MCF 10A (cell line): Measurements from ENCODE around the gene DAGLA. TPM values are rescaled to one million over a fixed set of nuclear protein-coding genes. Genes with fewer than 3 reads are reported as not detected.

Source experiments
- BruUV-seq: library from RNA; stranded (reverse); fragments of 400-500 nt; replicated peaks from 2 replicates; lab custom pipeline; 2021; lab: Mats Ljungman, UMichigan
- CTCF ChIA-PET: fragments of 300-600 bp; sonication (Branson Sonifier 250); formaldehyde crosslinking; extraction: SDS; loops from one replicate; lab custom pipeline; 2021; ENCODE audit warnings: antibody characterized with exemption, inconsistent platforms; lab: Yijun Ruan, JAX
- POLR2A ChIA-PET: fragments of 300-600, 350-650 bp; sonication (Branson Sonifier 250); formaldehyde crosslinking; extraction: SDS; loops from one replicate; lab custom pipeline; 2020; ENCODE audit warnings: antibody characterized with exemption, inconsistent platforms; lab: Yijun Ruan, JAX
- DNase-seq: peaks from one replicate; pipeline ENCODE4 v3.0.0-alpha.2; 2018; ENCODE audit not compliant: unreplicated experiment
- H3K27ac Mint-ChIP-seq: one replicate; pipeline ENCODE4 v1.8.0; 2022; ENCODE audit warnings: mild to moderate bottlenecking, low read depth, mixed read lengths; ENCODE audit not compliant: unreplicated experiment
- H3K27me3 Mint-ChIP-seq: one replicate; pipeline ENCODE4 v1.8.0; 2022; ENCODE audit warnings: mixed read lengths; ENCODE audit not compliant: insufficient read depth, unreplicated experiment
- H3K36me3 Mint-ChIP-seq: one replicate; pipeline ENCODE4 v1.8.0; 2022; ENCODE audit warnings: mild to moderate bottlenecking, moderate library complexity, mixed read lengths; ENCODE audit not compliant: insufficient read depth, unreplicated experiment
- H3K4me1 Mint-ChIP-seq: one replicate; pipeline ENCODE4 v1.8.0; 2022; ENCODE audit warnings: mixed read lengths; ENCODE audit not compliant: insufficient read depth, unreplicated experiment
- H3K4me3 Mint-ChIP-seq: one replicate; pipeline ENCODE4 v1.8.0; 2022; ENCODE audit warnings: mild to moderate bottlenecking, moderate library complexity, mixed read lengths; ENCODE audit not compliant: unreplicated experiment
- H3K9me3 Mint-ChIP-seq: one replicate; pipeline ENCODE4 v1.8.0; 2022; ENCODE audit warnings: mixed read lengths; ENCODE audit not compliant: unreplicated experiment
- CTCF ChIP-seq: fragments of 200-600 bp; IDR thresholded peaks from one replicate; pipeline ENCODE4 v1.8.0; 2022; ENCODE audit warnings: antibody characterized with exemption, mild to moderate bottlenecking; ENCODE audit not compliant: unreplicated experiment
- intact Hi-C: fragments of 100-400 bp; cut with micrococcal nuclease; formaldehyde crosslinking; loops from 2 replicates; pipeline ENCODE4 v1.14.1; 2022
- total RNA-seq: library from RNA; stranded (reverse); gene quantifications from 2 replicates; pipeline ENCODE4 v1.2.3, GENCODE V29; 2022

The DAGLA gene
- total RNA-seq, 1 experiment from 2014 or later, result 1.5 TPM

GRCh38 chr11:61756452-61757212, 76.4 kb downstream of the DAGLA start:
- Mint-ChIP-seq H3K27ac (no peak overlapping the region), H3K4me3 (no peak overlapping the region), H3K4me1 (peaks cover 12% of the 10 kb centered on the region), H3K27me3 (peaks cover 21% of the 10 kb centered on the region), H3K36me3 (no peaks in the 10 kb centered on the region), H3K9me3 (no peaks in the 10 kb centered on the region)
- intact Hi-C loops, result no loop called here
- TF ChIP-seq CTCF, result no peak
- ChIA-PET CTCF (interaction anchor here (0.9 to 1.9 kb wide), 3 partner anchors 9 to 24 kb away, joined by 4 to 7 read pairs (median 5); no protein-coding TSS in a partner anchor), POLR2A (no interaction called here)
- DNase-seq, result no peak
- no TSS peak for BruUV-seq

- Mint-ChIP-seq H3K4me3 (no peak overlapping the region), H3K36me3 (no peaks in the 10 kb centered on the region), H3K4me1 (peaks cover 17% of the 10 kb centered on the region), H3K27ac (no peak overlapping the region), H3K27me3 (peaks cover 28% of the 10 kb centered on the region), H3K9me3 (no peaks in the 10 kb centered on the region)
- ChIA-PET CTCF (interaction anchor here (1.6 to 1.9 kb wide), 2 partner anchors 10 to 24 kb away, joined by 4 to 7 read pairs; no protein-coding TSS in a partner anchor), POLR2A (no interaction called here)
- no TSS peak for BruUV-seq
- no peak for DNase-seq
- TF ChIP-seq CTCF, result no peak
- intact Hi-C loops, result no loop called here
Observed at GRCh38 chr11:61757213-61757862, 77.1 kb downstream of the DAGLA start.

DNA sequence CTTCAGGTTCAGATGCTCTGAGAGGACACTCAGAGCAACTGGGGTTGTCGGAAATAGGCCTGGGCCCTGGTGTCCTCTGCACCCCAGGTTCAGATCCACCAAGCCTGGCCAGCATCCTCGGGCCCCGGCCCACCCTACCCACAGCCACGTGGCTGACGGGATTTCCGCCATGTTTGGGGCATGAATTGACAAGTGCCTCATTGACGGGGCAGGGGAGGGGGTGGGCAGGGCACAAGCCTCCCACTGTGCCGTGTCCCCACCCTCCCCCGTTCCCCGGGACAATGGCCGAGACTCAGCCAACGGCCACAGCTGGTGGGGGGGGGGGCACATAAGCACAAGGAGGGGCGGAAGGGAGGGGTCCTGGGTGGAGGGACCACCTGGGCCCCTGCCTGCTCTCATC, 80.8 kb downstream of the DAGLA start:
- no TSS peak for BruUV-seq
- Mint-ChIP-seq H3K4me1 (peaks cover 12% of the 10 kb centered on the region), H3K4me3 (no peak overlapping the region), H3K9me3 (no peaks in the 10 kb centered on the region), H3K27me3 (peaks cover 10% of the 10 kb centered on the region), H3K36me3 (no peaks in the 10 kb centered on the region), H3K27ac (no peak overlapping the region)
- POLR2A ChIA-PET, result no interaction called here
- TF ChIP-seq CTCF, result no peak
- DNase-seq, result no peak
- intact Hi-C loops, result no loop called here
- CTCF ChIA-PET, result interaction anchor here (0.6 to 0.8 kb wide), 2 partner anchors 14 to 59 kb away, joined by 3 read pairs; no protein-coding TSS in a partner anchor
